Smooth muscle cell (in vitro differentiated cells): Measurements from ENCODE around the gene LRRC15. TPM values are rescaled to one million over a fixed set of nuclear protein-coding genes. Genes with fewer than 3 reads are reported as not detected.

Source experiments
- DNase-seq: peaks from one replicate; lab custom pipeline; 2025; ENCODE audit not compliant: unreplicated experiment; lab: John Stamatoyannopoulos, UW
- H2AFZ ChIP-seq: fragments of 200-600 bp; sonication (generic); 2 replicates; pipeline ENCODE4 v1.6.0; 2016; ENCODE audit warnings: antibody characterized with exemption, low read depth, mild to moderate bottlenecking
- H3F3A ChIP-seq: fragments of 200-600 bp; sonication (generic); 2 replicates; pipeline ENCODE4 v1.6.0; 2017; ENCODE audit warnings: antibody characterized with exemption, low read depth
- H3K27ac ChIP-seq: fragments of 200-600 bp; sonication (generic); 2 replicates; pipeline ENCODE4 v1.5.1; 2016; ENCODE audit warnings: low read depth, mild to moderate bottlenecking
- H3K27me3 ChIP-seq: fragments of 200-600 bp; sonication (generic); 2 replicates; pipeline ENCODE4 v1.6.1; 2016; ENCODE audit warnings: low read depth, mild to moderate bottlenecking
- H3K36me3 ChIP-seq: fragments of 200-600 bp; sonication (generic); 2 replicates; pipeline ENCODE4 v1.5.1; 2016; ENCODE audit warnings: low read depth
- H3K4me1 ChIP-seq: fragments of 200-600 bp; sonication (generic); 2 replicates; pipeline ENCODE4 v1.5.1; 2016; ENCODE audit warnings: low read depth
- H3K4me2 ChIP-seq: fragments of 200-600 bp; sonication (generic); 2 replicates; pipeline ENCODE4 v1.6.0; 2016; ENCODE audit warnings: mild to moderate bottlenecking
- H3K4me3 ChIP-seq: fragments of 200-600 bp; sonication (generic); 2 replicates; pipeline ENCODE4 v1.5.1; 2016; ENCODE audit warnings: mild to moderate bottlenecking
- H3K79me2 ChIP-seq: fragments of 200-600 bp; sonication (generic); 2 replicates; pipeline ENCODE4 v1.6.0; 2016; ENCODE audit warnings: low read depth, mild to moderate bottlenecking
- H3K9ac ChIP-seq: fragments of 200-600 bp; sonication (generic); 2 replicates; pipeline ENCODE4 v1.6.0; 2016; ENCODE audit warnings: low read depth
- H3K9me3 ChIP-seq: fragments of 200-600 bp; sonication (generic); replicated peaks from 2 replicates; pipeline ENCODE4 v1.5.1; 2016; ENCODE audit warnings: low read depth
- H4K20me1 ChIP-seq: fragments of 200-600 bp; sonication (generic); 2 replicates; pipeline ENCODE4 v1.6.0; 2016; ENCODE audit warnings: low read depth
- WGBS: methylation state at CpG from one replicate; pipeline ENCODE4 v1.1.7; 2016; ENCODE audit warnings: low lambda C conversion rate; 5-methylcytosine and 5-hydroxymethylcytosine counted together
- polyA plus RNA-seq: library from polyadenylated mRNA; unstranded; fragments of >200 nt; fragmentation: Nextera tagmentation; extraction: Ambion mirVana; gene quantifications from 2 replicates; pipeline ENCODE4 v1.2.1, GENCODE V29; 2016
- total RNA-seq: library from RNA; depleted of rRNA; stranded (reverse); fragments of >200 nt; gene quantifications from 2 replicates; pipeline ENCODE4 v1.2.3, GENCODE V29; 2014
- TF ChIP-seq, protein P1 (sequence below): fragments of 200-600 bp; sonication (generic); IDR thresholded peaks from 2 replicates; pipeline ENCODE4 v1.5.1; 2017; ENCODE audit warnings: borderline replicate concordance, mild to moderate bottlenecking, antibody characterized with exemption; ENCODE audit not compliant: insufficient read depth, poor library complexity, severe bottlenecking

Gene LRRC15
- total and polyA plus RNA-seq, 2 experiments from 2014 or later = 4.7 to 4.9 TPM

DNA sequence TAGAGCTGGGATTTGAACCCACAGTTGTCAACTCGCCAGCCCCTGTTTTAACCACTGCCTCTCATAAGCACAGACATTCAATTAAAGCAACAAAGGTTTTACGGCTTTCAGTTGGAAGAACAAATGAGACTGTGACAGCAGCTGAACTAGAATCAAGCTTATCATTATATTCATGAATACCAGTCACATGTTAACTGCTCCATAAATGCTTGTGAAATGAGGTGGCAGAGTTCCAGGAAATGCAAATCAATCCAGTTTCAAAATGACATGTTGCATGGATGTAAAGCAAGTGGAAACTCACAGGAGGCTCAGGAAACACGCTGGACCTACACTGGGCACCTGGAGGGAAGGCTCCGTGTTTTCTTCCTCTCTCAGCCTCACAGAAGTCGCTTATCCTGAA lies 25.7 kb upstream of the LRRC15 start:
- no peak for DNase-seq
- TF ChIP-seq, protein P1, sequence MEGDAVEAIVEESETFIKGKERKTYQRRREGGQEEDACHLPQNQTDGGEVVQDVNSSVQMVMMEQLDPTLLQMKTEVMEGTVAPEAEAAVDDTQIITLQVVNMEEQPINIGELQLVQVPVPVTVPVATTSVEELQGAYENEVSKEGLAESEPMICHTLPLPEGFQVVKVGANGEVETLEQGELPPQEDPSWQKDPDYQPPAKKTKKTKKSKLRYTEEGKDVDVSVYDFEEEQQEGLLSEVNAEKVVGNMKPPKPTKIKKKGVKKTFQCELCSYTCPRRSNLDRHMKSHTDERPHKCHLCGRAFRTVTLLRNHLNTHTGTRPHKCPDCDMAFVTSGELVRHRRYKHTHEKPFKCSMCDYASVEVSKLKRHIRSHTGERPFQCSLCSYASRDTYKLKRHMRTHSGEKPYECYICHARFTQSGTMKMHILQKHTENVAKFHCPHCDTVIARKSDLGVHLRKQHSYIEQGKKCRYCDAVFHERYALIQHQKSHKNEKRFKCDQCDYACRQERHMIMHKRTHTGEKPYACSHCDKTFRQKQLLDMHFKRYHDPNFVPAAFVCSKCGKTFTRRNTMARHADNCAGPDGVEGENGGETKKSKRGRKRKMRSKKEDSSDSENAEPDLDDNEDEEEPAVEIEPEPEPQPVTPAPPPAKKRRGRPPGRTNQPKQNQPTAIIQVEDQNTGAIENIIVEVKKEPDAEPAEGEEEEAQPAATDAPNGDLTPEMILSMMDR = no peak
- WGBS = 66% methylated on average over 5 of the region's 5 CpGs
- Histone ChIP-seq H3K4me3 (no peak overlapping the region), H3K27me3 (peaks cover 20% of the 10 kb centered on the region), H3K79me2 (no peaks in the 10 kb centered on the region), H3K4me2 (peak overlapping the region; percentile 80), H2AFZ (no peak overlapping the region), H3K36me3 (no peaks in the 10 kb centered on the region), H3K9me3 (peaks cover 5% of the 10 kb centered on the region), H3K9ac (no peak overlapping the region), H3K4me1 (peaks cover 18% of the 10 kb centered on the region), H3F3A (peaks cover 7% of the 10 kb centered on the region), H4K20me1 (no peaks in the 10 kb centered on the region), H3K27ac (peak overlapping the region; percentile 54)

DNA sequence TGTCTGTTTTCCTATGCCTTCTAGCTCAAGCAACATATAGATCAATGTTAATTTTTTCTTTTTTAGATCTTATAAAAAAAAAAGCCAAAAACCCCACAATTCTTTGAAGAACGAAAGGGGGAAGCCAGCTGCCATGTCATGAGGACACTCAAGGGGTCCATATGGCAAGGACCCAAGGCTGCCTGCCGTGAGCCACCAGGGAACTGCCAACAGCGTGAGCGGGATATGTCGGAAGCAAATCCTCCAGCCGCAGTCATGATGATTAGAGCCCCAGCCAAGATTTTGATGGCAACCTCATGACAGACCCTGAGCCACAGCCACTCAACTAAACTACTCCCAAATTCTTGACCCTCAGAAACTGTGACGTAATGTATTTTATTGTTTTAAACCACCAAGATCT lies 23.0 kb upstream of the LRRC15 start:
- no peak overlapping the region for H2AFZ ChIP-seq
- no peak for DNase-seq
- TF ChIP-seq, protein P1 = no peak
- no peaks in the 10 kb centered on the region for H3K79me2 ChIP-seq
- H3K4me2 ChIP-seq = no peak overlapping the region
- H3K4me3 ChIP-seq = no peak overlapping the region
- no peak overlapping the region for H3K27ac ChIP-seq
- H4K20me1 ChIP-seq = no peaks in the 10 kb centered on the region
- H3K27me3 ChIP-seq = peaks cover 8% of the 10 kb centered on the region
- peaks cover 7% of the 10 kb centered on the region for H3F3A ChIP-seq
- H3K9me3 ChIP-seq = peaks cover 5% of the 10 kb centered on the region
- H3K4me1 ChIP-seq = peaks cover 18% of the 10 kb centered on the region
- 96% methylated on average over 7 of the region's 7 CpGs for WGBS
- H3K9ac ChIP-seq = no peak overlapping the region
- no peaks in the 10 kb centered on the region for H3K36me3 ChIP-seq

DNA sequence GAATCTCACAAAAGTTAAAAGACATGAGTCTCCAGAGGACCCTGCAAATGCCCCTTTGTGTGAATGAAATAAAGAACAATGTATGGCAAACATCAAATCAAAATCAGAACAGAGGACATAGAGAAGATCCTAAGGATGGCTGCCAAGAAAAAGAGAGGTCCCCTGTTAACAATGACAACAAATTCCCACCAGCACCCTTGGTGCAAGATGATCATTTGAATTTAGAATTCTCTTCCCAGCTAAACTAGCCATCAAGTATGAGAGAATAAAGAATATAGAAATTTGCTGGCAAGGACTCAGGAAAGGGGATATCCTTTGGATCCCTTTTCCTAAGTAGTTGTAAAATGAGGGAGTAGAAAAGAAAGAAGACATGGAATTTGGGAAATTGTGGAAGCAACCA lies 21.3 kb upstream of the LRRC15 start:
- Histone ChIP-seq H3K4me3 (no peak overlapping the region), H2AFZ (no peak overlapping the region), H3K4me1 (peaks cover 2% of the 10 kb centered on the region), H3K27me3 (no peaks in the 10 kb centered on the region), H3K9ac (no peak overlapping the region), H3K79me2 (no peaks in the 10 kb centered on the region), H3F3A (peaks cover 7% of the 10 kb centered on the region), H3K36me3 (no peaks in the 10 kb centered on the region), H3K9me3 (peaks cover 5% of the 10 kb centered on the region), H3K27ac (no peak overlapping the region), H3K4me2 (no peak overlapping the region), H4K20me1 (no peaks in the 10 kb centered on the region)
- TF ChIP-seq, protein P1 = no peak
- DNase-seq = no peak

DNA sequence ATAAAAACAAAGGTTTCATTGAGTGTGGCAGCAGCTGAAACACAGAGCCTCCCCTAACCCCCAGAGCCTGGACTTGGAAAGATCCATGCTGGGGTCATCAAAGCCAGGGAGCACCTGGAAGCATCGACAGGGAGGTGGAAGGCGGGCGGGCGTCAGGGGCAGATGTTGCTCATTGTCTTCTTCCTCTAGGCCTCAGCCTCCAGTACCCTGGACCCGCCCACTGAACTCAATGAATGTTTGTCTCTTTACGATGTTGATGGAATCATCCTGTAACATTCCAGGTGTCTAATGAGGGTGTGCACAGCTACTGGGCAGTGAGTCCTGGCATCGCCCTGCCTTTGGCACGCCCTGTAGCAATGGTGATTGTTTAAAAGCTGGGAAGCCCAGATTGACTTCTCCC lies 19.7 kb upstream of the LRRC15 start:
- TF ChIP-seq, protein P1 = no peak
- Histone ChIP-seq H3K4me3 (no peak overlapping the region), H4K20me1 (no peaks in the 10 kb centered on the region), H3K9me3 (peaks cover 5% of the 10 kb centered on the region), H3K27ac (no peak overlapping the region), H2AFZ (no peak overlapping the region), H3K4me2 (no peak overlapping the region), H3K27me3 (no peaks in the 10 kb centered on the region), H3K9ac (no peak overlapping the region), H3K36me3 (no peaks in the 10 kb centered on the region), H3F3A (no peaks in the 10 kb centered on the region), H3K4me1 (no peaks in the 10 kb centered on the region), H3K79me2 (no peaks in the 10 kb centered on the region)
- 98% methylated on average over 8 of the region's 8 CpGs for WGBS
- DNase-seq = no peak
